DOHH2 (cell line): ENCODE results near the gene CCN5.

ENCODE experiments used
- H3F3A ChIP-seq: fragments of 200-600 bp; sonication (generic), shearing (Covaris generic); 2 replicates; pipeline ENCODE4 v1.6.0; 2016; ENCODE audit warnings: antibody characterized with exemption, mild to moderate bottlenecking; ENCODE audit not compliant: control insufficient read depth, insufficient read depth
- H3K27ac ChIP-seq: fragments of 200-600 bp; sonication (generic); 2 replicates; pipeline ENCODE4 v1.5.1; 2014; ENCODE audit warnings: low read depth, mild to moderate bottlenecking, low read length, moderate library complexity
- H3K27me3 ChIP-seq: fragments of 200-600 bp; sonication (generic); 2 replicates; pipeline ENCODE4 v1.6.1; 2014; ENCODE audit warnings: mild to moderate bottlenecking, low read length, mixed read lengths; ENCODE audit not compliant: control insufficient read depth
- H3K36me3 ChIP-seq: fragments of 200-600 bp; sonication (generic); 2 replicates; pipeline ENCODE4 v1.6.1; 2014; ENCODE audit warnings: mild to moderate bottlenecking, low read length, moderate library complexity, mixed read lengths; ENCODE audit not compliant: control insufficient read depth
- H3K4me1 ChIP-seq: fragments of 200-600 bp; sonication (generic); 2 replicates; pipeline ENCODE4 v1.6.1; 2014; ENCODE audit warnings: mild to moderate bottlenecking, low read length, mixed read lengths; ENCODE audit not compliant: control insufficient read depth
- H3K4me2 ChIP-seq: fragments of 200-600 bp; sonication (generic); 2 replicates; pipeline ENCODE4 v1.6.0; 2014; ENCODE audit warnings: mild to moderate bottlenecking, low read length, moderate library complexity
- H3K4me3 ChIP-seq: fragments of 200-600 bp; sonication (generic); 2 replicates; pipeline ENCODE4 v1.5.1; 2014; ENCODE audit warnings: mild to moderate bottlenecking, low read length, mixed read lengths
- H3K79me2 ChIP-seq: fragments of 200-600 bp; sonication (generic); 2 replicates; pipeline ENCODE4 v1.6.1; 2014; ENCODE audit warnings: mild to moderate bottlenecking, low read length, mixed read lengths; ENCODE audit not compliant: control insufficient read depth
- H3K9me2 ChIP-seq: fragments of 200-600 bp; sonication (generic); replicated peaks from 2 replicates; pipeline ENCODE4 v1.6.1; 2014; ENCODE audit warnings: mild to moderate bottlenecking, low read length, mixed read lengths; ENCODE audit not compliant: control insufficient read depth
- H3K9me3 ChIP-seq: fragments of 200-600 bp; sonication (generic); 2 replicates; pipeline ENCODE4 v1.6.1; 2014; ENCODE audit warnings: antibody characterized with exemption, low read length, mixed read lengths; ENCODE audit not compliant: control insufficient read depth, insufficient read depth
- H4K20me1 ChIP-seq: fragments of 200-600 bp; sonication (generic); 2 replicates; pipeline ENCODE4 v1.6.0; 2014; ENCODE audit warnings: low read depth, mild to moderate bottlenecking, antibody characterized with exemption, low read length, moderate library complexity; ENCODE audit not compliant: control insufficient read depth, insufficient read depth
- EZH2phosphoT487 ChIP-seq: fragments of 200-600 bp; sonication (generic); IDR thresholded peaks from 2 replicates; pipeline ENCODE4 v1.6.1; 2017; ENCODE audit warnings: borderline replicate concordance, mild to moderate bottlenecking, antibody characterized with exemption, low read length, moderate library complexity, mixed read lengths
- TF ChIP-seq, protein P1 (sequence below): fragments of 200-600 bp; sonication (generic); IDR thresholded peaks from one replicate; pipeline ENCODE4 v1.5.1; 2014; ENCODE audit warnings: antibody characterized with exemption, mild to moderate bottlenecking, low read depth, low read length; ENCODE audit not compliant: poor library complexity, severe bottlenecking

Gene CCN5

DNA sequence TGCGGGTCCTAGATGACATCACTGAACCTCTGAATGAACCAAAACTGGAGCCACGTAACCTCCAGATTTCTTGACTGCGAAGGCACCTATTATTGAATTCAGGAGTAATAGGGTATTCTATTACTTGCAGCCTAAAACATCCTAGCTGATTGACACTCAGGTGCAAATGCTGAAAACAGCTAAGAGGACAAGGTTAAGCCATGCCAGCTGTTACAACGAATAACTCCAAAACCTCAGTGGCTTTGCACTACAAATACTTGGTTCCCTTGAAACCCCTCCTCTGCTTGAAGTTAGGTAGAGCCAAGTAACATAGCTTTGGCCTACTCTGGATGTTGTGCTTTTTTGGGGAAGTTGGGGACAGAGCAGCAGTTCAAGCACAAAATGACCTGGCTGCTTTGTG is 21.0 kb upstream of the CCN5 start:
- TF ChIP-seq EZH2phosphoT487, result no peak
- TF ChIP-seq, protein P1, sequence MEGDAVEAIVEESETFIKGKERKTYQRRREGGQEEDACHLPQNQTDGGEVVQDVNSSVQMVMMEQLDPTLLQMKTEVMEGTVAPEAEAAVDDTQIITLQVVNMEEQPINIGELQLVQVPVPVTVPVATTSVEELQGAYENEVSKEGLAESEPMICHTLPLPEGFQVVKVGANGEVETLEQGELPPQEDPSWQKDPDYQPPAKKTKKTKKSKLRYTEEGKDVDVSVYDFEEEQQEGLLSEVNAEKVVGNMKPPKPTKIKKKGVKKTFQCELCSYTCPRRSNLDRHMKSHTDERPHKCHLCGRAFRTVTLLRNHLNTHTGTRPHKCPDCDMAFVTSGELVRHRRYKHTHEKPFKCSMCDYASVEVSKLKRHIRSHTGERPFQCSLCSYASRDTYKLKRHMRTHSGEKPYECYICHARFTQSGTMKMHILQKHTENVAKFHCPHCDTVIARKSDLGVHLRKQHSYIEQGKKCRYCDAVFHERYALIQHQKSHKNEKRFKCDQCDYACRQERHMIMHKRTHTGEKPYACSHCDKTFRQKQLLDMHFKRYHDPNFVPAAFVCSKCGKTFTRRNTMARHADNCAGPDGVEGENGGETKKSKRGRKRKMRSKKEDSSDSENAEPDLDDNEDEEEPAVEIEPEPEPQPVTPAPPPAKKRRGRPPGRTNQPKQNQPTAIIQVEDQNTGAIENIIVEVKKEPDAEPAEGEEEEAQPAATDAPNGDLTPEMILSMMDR, result no peak
- Histone ChIP-seq H3K4me3 (no peak overlapping the region), H3K4me1 (peaks cover 9% of the 10 kb centered on the region), H4K20me1 (no peaks in the 10 kb centered on the region), H3K9me3 (no peaks in the 10 kb centered on the region), H3K9me2 (no peaks in the 10 kb centered on the region), H3K27ac (no peak overlapping the region), H3F3A (no peaks in the 10 kb centered on the region), H3K36me3 (no peaks in the 10 kb centered on the region), H3K27me3 (no peaks in the 10 kb centered on the region), H3K4me2 (no peak overlapping the region), H3K79me2 (no peaks in the 10 kb centered on the region)

DNA sequence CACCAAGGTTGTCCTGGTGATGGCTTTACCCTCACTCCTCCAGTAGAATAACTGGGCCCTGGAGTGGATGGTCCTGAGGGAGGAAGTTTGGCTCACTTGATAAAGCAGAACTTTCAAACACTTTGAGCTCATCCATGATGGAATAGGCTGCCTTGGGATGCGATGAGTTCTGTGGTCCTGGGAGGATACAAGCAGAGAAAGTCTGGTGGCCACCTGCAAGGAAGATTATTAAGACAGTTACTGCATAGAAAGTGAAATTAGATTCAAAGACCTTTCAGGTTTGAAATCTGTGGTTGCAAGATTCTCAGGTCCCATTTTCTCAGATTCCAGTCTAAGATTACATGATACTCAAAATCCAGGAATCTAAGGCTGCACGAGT is 19.9 kb upstream of the CCN5 start:
- no peaks in the 10 kb centered on the region for H3K27me3 ChIP-seq
- TF ChIP-seq, protein P1, result no peak
- no peak for TF ChIP-seq EZH2phosphoT487
- H3K4me1 ChIP-seq, result peaks cover 12% of the 10 kb centered on the region
- H3K27ac ChIP-seq, result no peak overlapping the region
- H3K4me2 ChIP-seq, result no peak overlapping the region
- no peaks in the 10 kb centered on the region for H3K9me3 ChIP-seq
- no peaks in the 10 kb centered on the region for H4K20me1 ChIP-seq
- no peaks in the 10 kb centered on the region for H3K79me2 ChIP-seq
- H3K9me2 ChIP-seq, result no peaks in the 10 kb centered on the region
- H3K36me3 ChIP-seq, result no peaks in the 10 kb centered on the region
- no peaks in the 10 kb centered on the region for H3F3A ChIP-seq
- H3K4me3 ChIP-seq, result no peak overlapping the region

DNA sequence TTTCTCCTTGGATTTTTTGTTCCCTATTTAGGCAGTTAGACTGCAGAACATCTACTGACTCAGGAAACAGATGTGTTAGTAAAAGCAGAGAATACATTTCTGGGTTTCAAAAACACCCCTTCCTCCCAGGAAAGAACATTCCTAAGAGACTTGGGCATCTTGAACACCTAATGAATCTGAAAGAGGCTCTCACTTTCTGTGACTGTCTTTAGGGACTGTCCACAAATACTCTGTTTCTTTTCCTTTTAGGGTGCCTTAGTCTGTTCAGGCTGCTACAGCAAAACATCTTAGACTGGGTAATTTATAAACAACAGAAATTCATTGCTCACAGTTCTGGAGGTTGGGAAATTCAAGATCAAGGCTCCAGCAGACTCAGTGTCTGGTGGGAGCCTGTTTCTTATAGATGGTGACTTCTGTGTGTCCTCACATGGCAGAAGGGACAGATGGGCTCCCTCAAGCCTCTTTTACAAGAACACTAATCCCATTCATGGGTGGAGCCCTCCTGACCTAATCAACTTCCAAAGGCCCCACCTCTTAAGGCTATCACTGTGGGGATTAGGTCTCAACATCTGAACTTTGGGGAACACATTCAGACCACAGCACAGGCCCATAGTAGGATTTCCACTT is 19.4 kb upstream of the CCN5 start:
- Histone ChIP-seq H3K4me1 (peaks cover 12% of the 10 kb centered on the region), H3K9me2 (no peaks in the 10 kb centered on the region), H3K4me3 (no peak overlapping the region), H3K9me3 (no peaks in the 10 kb centered on the region), H3K27ac (no peak overlapping the region), H3K4me2 (no peak overlapping the region), H3F3A (no peaks in the 10 kb centered on the region), H3K36me3 (no peaks in the 10 kb centered on the region), H3K79me2 (no peaks in the 10 kb centered on the region), H4K20me1 (no peaks in the 10 kb centered on the region), H3K27me3 (no peaks in the 10 kb centered on the region)
- TF ChIP-seq, protein P1, result no peak
- no peak for TF ChIP-seq EZH2phosphoT487
